ENCODE measurements around the gene PIK3R4. TPM values are rescaled to one million over a fixed set of nuclear protein-coding genes. Genes with fewer than 3 reads are reported as not detected.

Gene PIK3R4
- total RNA-seq, 2 donors from 2014 or later: 36.8 to 52.8 TPM

GRCh38 chr3:130773366-130773765 lies 26.7 kb upstream of the PIK3R4 start:
- no peak for DNase-seq (ENCODE audit: low spot score)

GRCh38 chr3:130772129-130772528 lies 25.5 kb upstream of the PIK3R4 start:
- H3K27me3 ChIP-seq (replicated peaks; ENCODE audit: insufficient read depth): no peaks in the 10 kb centered on the region
- TF ChIP-seq POLR2A (IDR thresholded peaks at IDR 0.05) (no peak), POLR2AphosphoS5 (IDR thresholded peaks at IDR 0.05) (no peak), CTCF (IDR thresholded peaks at IDR 0.05) (no peak)
- no peaks in the 10 kb centered on the region for H3K4me1 ChIP-seq (replicated peaks)
- no peak overlapping the region for H3K4me3 ChIP-seq
- H3K9me3 ChIP-seq: no peaks in the 10 kb centered on the region
- intact Hi-C loops (cut with DNase I): no loop called here
- no peaks in the 10 kb centered on the region for H3K36me3 ChIP-seq
- no peak for DNase-seq (ENCODE audit: low spot score)
- H3K27ac ChIP-seq: no peak overlapping the region

More at GRCh38 chr3:130773366-130773765, 26.7 kb upstream of the PIK3R4 start:
- Histone ChIP-seq H3K9me3 (no peaks in the 10 kb centered on the region), H3K36me3 (no peaks in the 10 kb centered on the region), H3K4me3 (no peak overlapping the region), H3K27ac (no peak overlapping the region), H3K4me1 (replicated peaks) (no peaks in the 10 kb centered on the region), H3K27me3 (replicated peaks; ENCODE audit: insufficient read depth) (no peaks in the 10 kb centered on the region)
- intact Hi-C loops (cut with DNase I): no loop called here
- no peak for TF ChIP-seq POLR2AphosphoS5 (IDR thresholded peaks at IDR 0.05)
- TF ChIP-seq CTCF (IDR thresholded peaks at IDR 0.05): no peak
- TF ChIP-seq POLR2A (IDR thresholded peaks at IDR 0.05): no peak
- WGBS: 64% methylated on average over 3 of the region's 3 CpGs

- TF ChIP-seq CTCF (IDR thresholded peaks at IDR 0.05) (no peak), POLR2AphosphoS5 (IDR thresholded peaks at IDR 0.05) (no peak), POLR2A (IDR thresholded peaks at IDR 0.05) (no peak)
- Histone ChIP-seq H3K27me3 (replicated peaks; ENCODE audit: insufficient read depth) (no peaks in the 10 kb centered on the region), H3K4me1 (replicated peaks) (no peaks in the 10 kb centered on the region), H3K36me3 (no peaks in the 10 kb centered on the region), H3K27ac (no peak overlapping the region), H3K9me3 (no peaks in the 10 kb centered on the region), H3K4me3 (no peak overlapping the region)
- WGBS: 98% methylated on average over 2 of the region's 2 CpGs
- DNase-seq (ENCODE audit: low spot score): no peak
- intact Hi-C loops (cut with DNase I): no loop called here
Observed at GRCh38 chr3:130770644-130771043, 24.0 kb upstream of the PIK3R4 start.

- Histone ChIP-seq H3K4me3 (no peak overlapping the region), H3K36me3 (no peaks in the 10 kb centered on the region), H3K9me3 (no peaks in the 10 kb centered on the region), H3K27ac (no peak overlapping the region), H3K27me3 (replicated peaks; ENCODE audit: insufficient read depth) (no peaks in the 10 kb centered on the region), H3K4me1 (replicated peaks) (no peaks in the 10 kb centered on the region)
- 75% methylated on average over 9 of the region's 9 CpGs for WGBS
- intact Hi-C loops (cut with DNase I): no loop called here
- DNase-seq (ENCODE audit: low spot score): no peak
- TF ChIP-seq CTCF (IDR thresholded peaks at IDR 0.05) (no peak), POLR2A (IDR thresholded peaks at IDR 0.05) (no peak), POLR2AphosphoS5 (IDR thresholded peaks at IDR 0.05) (no peak)
Observed at GRCh38 chr3:130761730-130762311, 15.2 kb upstream of the PIK3R4 start.

GRCh38 chr3:130760922-130761321 lies 14.3 kb upstream of the PIK3R4 start:
- intact Hi-C loops (cut with DNase I): no loop called here
- no peaks in the 10 kb centered on the region for H3K36me3 ChIP-seq

More at GRCh38 chr3:130760922-130761321, 14.3 kb upstream of the PIK3R4 start:
- H3K27ac ChIP-seq: no peak overlapping the region
- H3K4me1 ChIP-seq (replicated peaks): no peaks in the 10 kb centered on the region
- no peaks in the 10 kb centered on the region for H3K9me3 ChIP-seq
- DNase-seq (ENCODE audit: low spot score): no peak
- TF ChIP-seq CTCF (IDR thresholded peaks at IDR 0.05) (no peak), POLR2A (IDR thresholded peaks at IDR 0.05) (no peak), POLR2AphosphoS5 (IDR thresholded peaks at IDR 0.05) (no peak)
- WGBS: 77% methylated on average over 1 of the region's 1 CpG
- no peak overlapping the region for H3K4me3 ChIP-seq
- H3K27me3 ChIP-seq (replicated peaks; ENCODE audit: insufficient read depth): no peaks in the 10 kb centered on the region
